ENCODE data around the gene DIP2B.
"Not testable (repeated sequence)": the region's sequence is repeated elsewhere in the genome, so short reads cannot be mapped to it uniquely, and the experiment has no call there.

Gene DIP2B

DNA sequence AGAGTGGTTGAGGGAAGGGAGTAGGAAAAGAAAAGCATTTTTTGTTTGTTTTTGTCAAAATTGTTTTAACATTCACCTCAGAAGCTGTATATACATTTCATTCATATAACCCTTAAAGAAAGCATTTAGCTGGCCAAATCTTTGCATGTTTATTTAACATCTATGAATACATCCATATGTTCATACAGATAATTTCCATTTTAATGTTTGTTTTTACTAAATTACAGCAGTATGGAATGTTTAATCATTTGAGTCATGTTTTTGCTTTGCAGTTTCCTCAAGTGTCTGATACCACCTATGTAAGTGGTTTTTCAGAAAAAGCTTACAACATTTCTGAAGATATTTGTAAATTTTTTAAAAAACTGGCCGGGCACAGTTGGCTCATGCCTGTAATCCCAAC, 174.8 kb downstream of the DIP2B start:
- DNase-seq (ENCODE audit: low read depth), result no peak

DNA sequence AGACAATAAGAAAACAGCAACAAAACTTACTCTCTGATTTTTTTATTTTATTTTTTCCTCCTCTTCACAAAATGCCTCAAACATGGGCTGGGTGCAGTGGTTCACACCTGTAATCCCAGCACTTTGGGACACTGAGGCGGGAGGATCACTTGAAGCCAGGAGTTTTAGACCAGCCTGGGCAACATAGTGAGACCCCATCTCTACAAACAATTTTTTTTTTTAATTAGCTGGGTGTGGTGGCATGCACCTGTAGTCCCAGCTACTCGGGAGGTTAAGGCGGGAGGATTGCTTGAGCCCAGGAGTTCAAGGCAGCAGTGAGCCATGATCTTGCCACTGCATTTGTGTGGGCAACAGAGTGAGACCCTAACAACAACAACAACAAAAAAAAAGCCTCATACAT, 176.3 kb downstream of the DIP2B start:
- not testable (repeated sequence) for DNase-seq (ENCODE audit: low read depth)

- DNase-seq (ENCODE audit: low read depth), result no peak
Measured at GRCh38 chr12:50685641-50686040, 180.9 kb downstream of the DIP2B start.

DNA sequence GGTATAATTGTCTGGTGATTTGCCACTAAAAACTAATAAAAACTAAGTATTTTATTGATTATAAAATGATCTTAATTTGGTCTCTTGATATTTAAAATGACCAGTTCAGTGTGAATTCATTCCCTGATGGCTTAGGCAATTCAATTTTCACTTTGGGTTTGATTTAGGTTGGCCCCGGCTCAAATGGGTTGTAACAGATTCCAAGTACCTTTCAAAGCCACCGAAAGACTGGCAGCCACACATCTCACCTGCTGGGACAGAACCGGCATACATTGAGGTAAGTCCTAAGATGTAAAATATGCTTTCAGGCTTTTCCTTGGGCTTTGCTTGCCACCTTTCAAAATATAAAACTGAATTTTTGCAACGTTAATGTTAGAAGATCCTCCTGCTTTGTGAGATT, 181.6 kb downstream of the DIP2B start:
- no peak for DNase-seq (ENCODE audit: low read depth)

DNA sequence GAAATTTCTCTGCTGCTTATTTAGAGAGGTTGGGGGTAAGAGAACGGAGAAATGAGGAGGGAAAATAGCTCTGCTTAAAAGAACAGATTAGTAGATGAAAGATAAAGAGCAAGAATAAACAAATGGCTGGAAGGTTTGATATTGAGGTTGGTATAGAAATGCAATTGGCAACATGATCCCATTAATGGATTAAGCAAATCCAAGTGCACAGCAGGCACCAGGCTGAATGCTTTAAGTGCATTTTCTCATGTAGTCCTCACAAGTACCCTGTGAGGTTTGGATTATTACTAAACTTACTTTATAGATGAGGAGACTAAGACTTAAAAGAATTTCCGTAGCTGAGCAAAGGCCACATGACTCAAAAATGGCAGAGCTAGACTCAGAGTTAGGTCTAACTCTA, 182.2 kb downstream of the DIP2B start:
- no peak for DNase-seq (ENCODE audit: low read depth)

DNA sequence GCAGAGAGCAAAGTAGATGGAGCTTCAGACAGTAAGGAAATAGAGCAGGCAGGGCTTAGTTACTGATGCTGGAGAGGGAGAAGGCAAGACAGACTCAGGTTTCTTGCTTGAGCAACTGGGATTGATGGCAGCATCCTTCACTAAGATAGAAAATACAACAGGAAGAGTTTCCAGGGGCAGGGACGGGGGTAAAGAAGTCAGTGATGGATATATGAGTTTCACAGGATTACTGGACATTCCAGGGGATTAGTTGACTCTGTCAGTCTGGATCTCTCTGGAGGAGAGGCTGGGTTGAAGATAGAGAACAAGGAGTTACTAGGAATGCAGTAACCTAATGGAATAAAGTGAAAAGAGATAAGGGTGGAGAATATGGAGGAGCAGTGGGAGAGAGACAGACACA, 184.7 kb downstream of the DIP2B start:
- DNase-seq (ENCODE audit: low read depth), result no peak

GRCh38 chr12:50690925-50691324, 186.1 kb downstream of the DIP2B start:
- no peak for DNase-seq (ENCODE audit: low read depth)

- no peak for DNase-seq (ENCODE audit: low read depth)
Measured at GRCh38 chr12:50695961-50696360, 191.2 kb downstream of the DIP2B start.

- no peak for DNase-seq (ENCODE audit: low read depth)
Measured at GRCh38 chr12:50696931-50697330, 192.1 kb downstream of the DIP2B start.

DNA sequence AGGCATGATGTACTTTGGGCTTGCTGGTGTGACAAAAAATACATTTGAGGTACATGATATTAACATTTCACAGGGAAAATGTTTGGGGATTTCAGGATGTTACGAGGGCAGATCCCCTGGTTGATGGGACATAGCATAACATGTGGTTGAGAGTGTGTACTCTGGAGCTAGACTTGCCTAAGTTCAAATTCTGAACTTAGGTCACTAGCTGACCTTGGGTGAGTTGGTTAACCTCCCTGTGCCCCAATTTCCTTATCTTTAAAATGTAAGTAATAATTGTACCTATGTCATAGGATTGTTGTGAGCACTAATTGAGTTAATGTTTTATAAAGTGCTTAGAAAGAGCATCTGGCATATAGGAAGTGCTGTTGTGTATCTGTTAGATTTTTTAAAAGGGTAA, 194.4 kb downstream of the DIP2B start:
- DNase-seq (ENCODE audit: low read depth), result no peak

GRCh38 chr12:50699940-50700339, 195.2 kb downstream of the DIP2B start:
- no peak for DNase-seq (ENCODE audit: low read depth)

GRCh38 chr12:50706606-50707005, 201.8 kb downstream of the DIP2B start:
- DNase-seq (ENCODE audit: low read depth), result no peak

DNA sequence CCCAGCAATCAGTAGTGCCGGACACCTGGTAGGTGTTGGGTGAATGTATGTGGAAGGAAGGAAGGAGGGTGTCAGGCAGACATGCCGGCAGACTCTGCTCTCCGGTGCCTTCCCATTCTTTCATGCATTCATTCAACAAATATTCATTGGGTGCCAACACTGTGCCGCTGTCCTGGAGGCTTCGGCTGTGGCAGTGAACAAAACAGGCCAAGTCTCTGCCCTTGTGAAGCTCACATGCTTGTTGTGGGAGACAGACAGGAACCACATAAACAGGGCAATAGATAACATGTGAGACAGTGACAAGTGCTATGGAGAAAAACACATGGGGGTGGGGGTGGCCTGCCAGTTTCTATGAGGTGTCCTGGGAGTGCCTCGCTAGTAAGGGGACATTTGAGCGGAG, 202.6 kb downstream of the DIP2B start:
- no peak for DNase-seq (ENCODE audit: low read depth)

DNA sequence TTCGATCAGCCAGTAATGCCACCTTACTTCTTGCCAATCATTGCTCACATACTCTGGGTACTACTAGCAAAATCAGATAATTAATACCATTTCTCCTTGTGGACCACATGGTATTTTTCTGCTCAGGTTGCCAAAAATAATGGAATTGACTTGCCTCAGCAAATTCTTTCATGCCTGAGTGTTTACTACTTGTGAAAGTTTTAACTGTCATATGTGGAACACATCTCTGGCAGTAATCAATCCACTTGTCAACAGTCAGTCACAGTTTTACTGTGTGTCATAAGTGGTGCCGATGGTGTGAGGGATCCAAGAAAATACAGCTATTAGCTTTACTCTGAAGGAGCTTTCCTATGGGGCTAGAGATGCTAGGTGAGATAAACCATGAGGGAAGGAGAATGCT, 203.8 kb downstream of the DIP2B start:
- DNase-seq (ENCODE audit: low read depth), result no peak

- no peak for DNase-seq (ENCODE audit: low read depth)
Measured at GRCh38 chr12:50711121-50711520, 206.3 kb downstream of the DIP2B start.

DNA sequence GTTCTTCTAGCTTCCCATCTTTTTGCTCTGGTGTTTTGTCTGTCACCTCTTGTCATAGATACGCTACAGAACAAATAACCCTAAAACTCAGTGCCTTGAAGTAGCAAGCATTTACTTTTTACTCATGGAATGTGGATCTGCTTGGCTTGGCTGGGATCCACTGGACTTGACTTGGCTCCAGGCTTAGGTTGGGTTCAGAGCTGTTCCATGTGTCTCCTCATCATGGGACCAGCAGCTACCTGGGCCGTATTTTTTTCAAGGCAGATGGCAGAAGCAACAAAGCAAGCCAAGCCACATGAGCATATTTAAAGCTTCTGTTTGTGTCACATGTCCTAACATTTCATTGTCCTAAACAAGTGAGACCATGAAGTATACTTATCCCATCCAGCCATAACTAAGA, 210.4 kb downstream of the DIP2B start:
- DNase-seq (ENCODE audit: low read depth), result no peak

DNA sequence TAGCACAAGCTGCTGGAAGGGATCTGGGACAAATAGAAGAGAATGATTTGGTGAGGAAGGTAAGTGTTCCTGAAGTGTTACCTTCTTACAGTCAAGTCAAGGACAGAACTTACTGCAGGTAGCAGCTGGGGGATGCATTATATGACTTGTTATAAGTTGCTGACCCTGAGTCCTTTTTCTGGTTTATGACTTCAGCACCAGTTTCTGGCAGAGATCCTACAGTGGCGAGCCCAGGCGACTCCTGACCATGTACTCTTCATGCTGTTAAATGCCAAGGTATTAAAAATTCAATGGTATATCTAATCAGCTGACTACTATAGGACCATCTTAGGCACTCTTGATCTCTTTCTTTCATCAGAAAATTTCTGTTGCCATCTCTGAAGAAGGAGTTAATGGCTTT, 214.0 kb downstream of the DIP2B start:
- DNase-seq (ENCODE audit: low read depth), result no peak

- DNase-seq (ENCODE audit: low read depth), result no peak
Measured at GRCh38 chr12:50720085-50720484, 215.3 kb downstream of the DIP2B start.

DNA sequence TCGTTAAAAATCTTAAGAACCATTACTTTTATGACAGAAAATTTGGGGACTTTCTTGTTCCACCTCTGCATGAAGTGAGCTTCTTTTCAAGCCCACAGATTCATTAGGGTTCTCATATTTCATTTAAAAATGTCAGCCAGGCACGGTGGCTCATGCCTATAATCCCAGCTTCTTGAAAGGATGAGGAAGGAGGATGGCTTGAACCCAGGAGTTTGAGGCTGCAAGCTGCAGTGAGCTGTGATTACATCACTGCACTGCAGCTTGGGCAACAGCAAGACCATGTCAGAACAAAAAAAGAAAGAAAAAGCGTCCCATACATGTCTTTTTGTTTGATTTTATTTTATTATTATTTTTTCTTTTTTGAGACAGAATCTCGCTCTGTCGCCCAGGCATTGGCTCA, 215.7 kb downstream of the DIP2B start:
- no peak for DNase-seq (ENCODE audit: low read depth)

DNA sequence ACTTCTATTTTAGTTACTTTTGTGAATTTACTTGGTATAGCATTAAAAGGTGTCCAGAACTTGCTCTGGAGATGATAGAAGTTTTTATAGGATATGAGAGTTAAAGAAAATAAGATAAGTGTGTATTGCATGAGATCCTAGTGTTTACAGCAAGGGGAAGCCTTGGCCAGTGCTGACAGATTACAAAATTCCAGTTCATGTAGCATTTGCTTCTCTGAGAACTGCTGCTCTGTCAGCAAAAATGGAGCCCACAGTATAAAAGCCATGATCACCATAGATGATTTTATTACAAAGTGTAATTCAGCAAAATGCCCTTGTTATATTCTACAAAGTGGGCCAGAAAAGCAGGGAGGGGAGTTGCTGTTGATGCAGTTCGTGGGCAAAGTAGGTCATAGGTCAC, 219.1 kb downstream of the DIP2B start:
- no peak for DNase-seq (ENCODE audit: low read depth)

GRCh38 chr12:50725011-50725942, 220.5 kb downstream of the DIP2B start:
- no peak for DNase-seq (ENCODE audit: low read depth)

DNA sequence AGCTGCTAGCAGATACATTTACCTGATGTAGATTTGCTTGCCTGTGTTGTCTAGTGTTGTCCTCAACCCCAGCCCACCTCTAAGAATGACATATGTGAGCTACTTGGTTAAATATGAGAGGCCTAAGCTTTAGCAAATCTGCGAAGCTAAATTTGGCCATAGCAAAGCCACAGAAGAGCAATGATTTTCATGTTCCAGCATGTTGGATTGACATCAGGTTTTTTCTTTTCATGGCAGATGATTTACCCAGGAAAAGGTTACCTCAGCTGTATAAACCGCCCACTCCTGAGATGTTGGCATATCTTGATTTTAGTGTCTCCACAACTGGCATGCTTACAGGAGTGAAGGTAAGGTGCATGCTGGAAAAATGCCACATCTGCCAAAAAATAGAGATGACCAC, 222.7 kb downstream of the DIP2B start:
- DNase-seq (ENCODE audit: low read depth), result no peak

DNA sequence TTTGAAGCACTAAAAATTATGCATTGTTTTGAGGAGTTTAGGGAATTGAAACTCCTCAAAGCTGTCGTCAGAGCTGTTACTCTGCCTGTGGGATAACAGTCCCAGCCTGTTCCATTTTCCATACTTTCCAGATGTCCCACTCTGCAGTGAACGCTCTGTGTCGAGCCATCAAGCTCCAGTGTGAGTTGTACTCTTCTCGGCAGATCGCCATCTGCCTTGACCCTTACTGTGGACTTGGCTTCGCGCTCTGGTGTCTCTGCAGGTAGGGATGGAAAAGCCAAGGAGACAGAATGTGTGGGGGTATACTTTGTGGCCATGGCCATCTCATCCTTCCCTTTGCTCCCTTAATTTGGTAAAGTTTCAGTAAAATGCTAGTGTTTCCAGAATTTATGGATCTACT, 223.6 kb downstream of the DIP2B start:
- no peak for DNase-seq (ENCODE audit: low read depth)

DNA sequence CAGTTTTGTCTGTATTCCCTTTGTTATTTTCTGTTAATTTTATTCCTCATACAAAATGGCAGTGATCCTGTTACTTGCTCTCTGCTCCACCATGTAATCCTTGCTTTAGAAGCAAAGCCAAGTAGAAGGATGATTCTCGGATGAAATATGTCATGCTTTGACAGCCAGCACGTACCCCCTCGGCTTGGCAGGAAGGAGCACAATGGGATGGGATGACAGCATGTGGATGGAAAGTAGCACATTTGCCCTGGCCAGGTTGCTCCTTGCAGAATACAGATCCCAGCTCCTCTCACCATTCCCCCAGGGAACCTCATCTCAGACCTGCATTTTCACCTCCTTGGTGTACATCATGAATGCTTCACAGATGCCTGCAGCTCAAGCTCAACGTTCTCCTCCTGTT, 224.1 kb downstream of the DIP2B start:
- no peak for DNase-seq (ENCODE audit: low read depth)

All from activated T-helper 9 cell treated with anti-CD3 and anti-CD28 coated beads, Interleukin-2, amount 50 U/mL, for 16 hours (primary cell).